HepG2 (cell line): Measurements from ENCODE around the gene PLIN4. TPM values are rescaled to one million over a fixed set of nuclear protein-coding genes. Genes with fewer than 3 reads are reported as not detected.
A peak's percentile ranks its signal among the peaks of the same experiment; 100 is the strongest.

ENCODE experiments used
- ATF7 ChIP-seq, 2 experiments: fragments of 450-650 bp in 1 of 2; sonication (generic) in 1 of 2; formaldehyde crosslinking in 1 of 2; IDR thresholded peaks; 2 replicates each; pipeline versions ENCODE4 v1.4.0 to v1.6.1; 2016 to 2020; ENCODE audit warnings: antibody characterized with exemption in 1 of 2, mild to moderate bottlenecking in 1 of 2, missing genetic modification reagents in 1 of 2
- CEBPG ChIP-seq: IDR thresholded peaks from 2 replicates; pipeline ENCODE4 v1.6.1; 2016
- EEA1 ChIP-seq: sonication (generic); formaldehyde crosslinking; IDR thresholded peaks from 2 replicates; pipeline ENCODE4 v1.5.1; 2020; ENCODE audit warnings: mild to moderate bottlenecking, missing genetic modification reagents, borderline replicate concordance
- ERF ChIP-seq: IDR thresholded peaks from 2 replicates; pipeline ENCODE4 v1.6.1; 2018; ENCODE audit warnings: missing biosample characterization, missing genetic modification reagents
- GTF2F1 ChIP-seq: fragments of 150-350 bp; IDR thresholded peaks from 2 replicates; pipeline ENCODE4 v1.6.1; 2014; ENCODE audit warnings: low read length
- GZF1 ChIP-seq: sonication (generic); formaldehyde crosslinking; IDR thresholded peaks from 2 replicates; pipeline ENCODE4 v1.5.1; 2020; ENCODE audit warnings: mild to moderate bottlenecking, missing genetic modification reagents
- MXD4 ChIP-seq: IDR thresholded peaks from 2 replicates; pipeline ENCODE4 v1.6.1; 2016; ENCODE audit warnings: mild to moderate bottlenecking, missing biosample characterization, missing genetic modification reagents
- PHF21A ChIP-seq: sonication (generic); formaldehyde crosslinking; IDR thresholded peaks from 2 replicates; pipeline ENCODE4 v1.5.0; 2020; ENCODE audit warnings: mild to moderate bottlenecking, missing genetic modification reagents
- PITX1 ChIP-seq: sonication (generic); formaldehyde crosslinking; IDR thresholded peaks from 2 replicates; pipeline ENCODE4 v1.5.1; 2020; ENCODE audit warnings: mild to moderate bottlenecking, missing genetic modification reagents
- POLR2AphosphoS5 ChIP-seq: IDR thresholded peaks from 2 replicates; pipeline ENCODE4 v1.6.1; 2012; ENCODE audit warnings: low read depth, low read length
- SALL1 ChIP-seq: sonication (generic); formaldehyde crosslinking; IDR thresholded peaks from 2 replicates; pipeline ENCODE4 v1.8.0; 2022; ENCODE audit warnings: mild to moderate bottlenecking, missing genetic modification reagents
- TEAD3 ChIP-seq: optimal IDR thresholded peaks from 2 replicates; pipeline ENCODE3; 2016; ENCODE audit warnings: borderline replicate concordance
- ZFY ChIP-seq: sonication (generic); formaldehyde crosslinking; IDR thresholded peaks from 2 replicates; pipeline ENCODE4 v1.4.0; 2020; ENCODE audit warnings: missing genetic modification reagents
- ZNF292 ChIP-seq: sonication (generic); formaldehyde crosslinking; IDR thresholded peaks from 2 replicates; pipeline ENCODE4 v1.8.1; 2022; ENCODE audit warnings: mild to moderate bottlenecking, low read depth, missing genetic modification reagents, borderline replicate concordance
- ZNF335 ChIP-seq: sonication (generic); formaldehyde crosslinking; IDR thresholded peaks from 2 replicates; pipeline ENCODE4 v1.4.0; 2020; ENCODE audit warnings: missing genetic modification reagents
- ZNF550 ChIP-seq: sonication (generic); formaldehyde crosslinking; IDR thresholded peaks from 2 replicates; pipeline ENCODE4 v1.4.0; 2020; ENCODE audit warnings: mild to moderate bottlenecking, missing genetic modification reagents, borderline replicate concordance
- polyA plus RNA-seq, 8 experiments: library from polyadenylated mRNA; depleted of rRNA in 3 of 8; stranded (reverse) in 7 of 8; unstranded in 1 of 8; fragments of >200 nt; fragmentation: Illumina TruSeq in 4 of 8; extraction: Trizol in 4 of 8; gene quantifications; 2 replicates each; pipeline versions ENCODE4 v1.2.1 to v1.2.3, GENCODE V29; 2011 to 2016; ENCODE audit warnings: low read depth in 4 of 8, missing spikeins in 1 of 8, mixed read lengths in 1 of 8; ENCODE audit not compliant: insufficient read depth in 1 of 8
- total RNA-seq, 5 experiments: library from RNA; depleted of rRNA; stranded (reverse); fragments of >200 nt; fragmentation: Illumina TruSeq; extraction: Trizol; gene quantifications; 2 replicates each; pipeline ENCODE4 v1.2.3, GENCODE V29; 2016; ENCODE audit warnings: low read depth in 1 of 5
- TF ChIP-seq, protein P1 (sequence below), 2 experiments: sonication (generic) in 1 of 2; formaldehyde crosslinking in 1 of 2; IDR thresholded peaks; 2 replicates each; pipeline versions ENCODE4 v1.5.1 to v1.6.1; 2011 to 2020; ENCODE audit warnings: borderline replicate concordance in 1 of 2, low read depth in 1 of 2, low read length in 1 of 2, mild to moderate bottlenecking in 1 of 2, missing genetic modification reagents in 1 of 2, moderate library complexity in 1 of 2
- TF ChIP-seq, protein P2 (sequence below): sonication (generic); formaldehyde crosslinking; IDR thresholded peaks from 2 replicates; pipeline ENCODE4 v1.5.1; 2020; ENCODE audit warnings: mild to moderate bottlenecking, missing genetic modification reagents, moderate library complexity
- TF ChIP-seq, protein P3 (sequence below): sonication (generic); formaldehyde crosslinking; conservative IDR thresholded peaks from 2 replicates; pipeline ENCODE4 v1.4.0; 2020; ENCODE audit warnings: missing genetic modification reagents
- TF ChIP-seq, protein P4 (sequence below): sonication (generic); IDR thresholded peaks from 2 replicates; pipeline ENCODE4 v1.6.1; 2016; ENCODE audit warnings: low read depth, borderline replicate concordance

Gene PLIN4
- total and polyA plus RNA-seq, 2 of the 13 experiments (the other 11 are each of a cell fraction or from before 2014, with no cell fraction given): 1.1 to 1.3 TPM

DNA sequence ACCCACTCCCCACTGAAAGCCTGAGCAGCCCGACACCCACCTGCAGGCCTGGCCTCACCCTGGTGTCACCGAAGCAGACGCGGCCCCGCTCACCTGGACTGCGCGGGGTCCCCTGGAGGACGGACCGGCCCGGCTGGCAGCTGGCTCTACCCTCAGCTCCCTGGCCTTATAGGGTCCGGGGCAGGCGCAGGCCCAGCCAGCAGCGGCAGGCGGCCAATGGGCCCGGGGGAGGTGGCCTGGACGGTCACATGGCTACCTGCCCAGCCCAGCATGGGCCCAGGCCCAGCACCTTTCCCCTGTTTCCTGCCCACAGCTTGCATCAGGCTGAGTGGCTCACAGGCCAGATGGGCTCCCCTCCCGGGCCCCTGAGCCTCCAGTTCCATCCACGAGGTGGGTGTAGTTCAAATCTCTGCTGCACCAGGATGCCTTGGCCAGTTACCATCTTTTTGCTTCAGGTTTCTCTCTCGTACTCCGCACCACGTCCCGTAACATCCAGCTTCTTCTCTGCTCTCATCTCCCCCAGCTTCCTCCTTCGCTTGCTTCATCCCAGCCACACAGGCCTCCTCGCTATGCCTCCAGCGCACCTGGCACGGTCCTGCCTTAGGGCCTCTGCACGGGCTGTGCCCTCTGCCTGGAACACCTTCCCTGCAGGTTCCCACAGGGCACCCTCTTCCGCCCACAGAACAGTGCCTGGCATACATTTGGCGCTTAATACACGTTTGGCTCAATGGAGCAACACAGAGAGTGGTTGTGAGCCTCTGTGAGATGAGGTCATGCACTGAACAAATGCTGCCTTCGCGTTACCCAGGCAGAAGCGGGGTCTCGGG, at the start of gene PLIN4 (continued):
- TF ChIP-seq ERF (CRISPR knock-in tag) (peak; percentile 80), POLR2AphosphoS5 (peak; percentile 41; the same call in 1 of the 2 replicates), ZNF550 (peak; percentile 57; the same call in 1 of the 2 replicates), GZF1 (CRISPR knock-in tag) (0 out of 2 replicates have a peak, but pooled peaks have one; percentile 38), ATF7 (IDR thresholded peaks at IDR 0.05) (no peak), ATF7 (CRISPR knock-in tag; IDR thresholded peaks at IDR 0.05) (no peak), PHF21A (CRISPR knock-in tag) (peak; percentile 37; the same call in 1 of the 2 replicates), MXD4 (peak; percentile 48; the same call in 1 of the 2 replicates), TEAD3 (peak; percentile 10), SALL1 (CRISPR knock-in tag) (peak; percentile 54; the same call in 1 of the 2 replicates), PITX1 (CRISPR knock-in tag) (0 out of 2 replicates have a peak, but pooled peaks have one; percentile 32), ZFY (CRISPR knock-in tag) (peak; percentile 81), ZNF292 (CRISPR knock-in tag) (peak; percentile 47; the same call in 1 of the 2 replicates), EEA1 (CRISPR knock-in tag) (0 out of 2 replicates have a peak, but pooled peaks have one; percentile 36), ZNF335 (no peak), GTF2F1 (no peak), CEBPG (CRISPR knock-in tag) (peak; percentile 66)
- TF ChIP-seq, protein P1, sequence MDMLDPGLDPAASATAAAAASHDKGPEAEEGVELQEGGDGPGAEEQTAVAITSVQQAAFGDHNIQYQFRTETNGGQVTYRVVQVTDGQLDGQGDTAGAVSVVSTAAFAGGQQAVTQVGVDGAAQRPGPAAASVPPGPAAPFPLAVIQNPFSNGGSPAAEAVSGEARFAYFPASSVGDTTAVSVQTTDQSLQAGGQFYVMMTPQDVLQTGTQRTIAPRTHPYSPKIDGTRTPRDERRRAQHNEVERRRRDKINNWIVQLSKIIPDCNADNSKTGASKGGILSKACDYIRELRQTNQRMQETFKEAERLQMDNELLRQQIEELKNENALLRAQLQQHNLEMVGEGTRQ (IDR thresholded peaks at IDR 0.05; ENCODE audit: low read depth, low read length): peak; percentile 61
- TF ChIP-seq, protein P1 (CRISPR knock-in tag; IDR thresholded peaks at IDR 0.05; ENCODE audit: borderline replicate concordance): peak; percentile 66; the same call in 1 of the 2 replicates
- TF ChIP-seq, protein P2, sequence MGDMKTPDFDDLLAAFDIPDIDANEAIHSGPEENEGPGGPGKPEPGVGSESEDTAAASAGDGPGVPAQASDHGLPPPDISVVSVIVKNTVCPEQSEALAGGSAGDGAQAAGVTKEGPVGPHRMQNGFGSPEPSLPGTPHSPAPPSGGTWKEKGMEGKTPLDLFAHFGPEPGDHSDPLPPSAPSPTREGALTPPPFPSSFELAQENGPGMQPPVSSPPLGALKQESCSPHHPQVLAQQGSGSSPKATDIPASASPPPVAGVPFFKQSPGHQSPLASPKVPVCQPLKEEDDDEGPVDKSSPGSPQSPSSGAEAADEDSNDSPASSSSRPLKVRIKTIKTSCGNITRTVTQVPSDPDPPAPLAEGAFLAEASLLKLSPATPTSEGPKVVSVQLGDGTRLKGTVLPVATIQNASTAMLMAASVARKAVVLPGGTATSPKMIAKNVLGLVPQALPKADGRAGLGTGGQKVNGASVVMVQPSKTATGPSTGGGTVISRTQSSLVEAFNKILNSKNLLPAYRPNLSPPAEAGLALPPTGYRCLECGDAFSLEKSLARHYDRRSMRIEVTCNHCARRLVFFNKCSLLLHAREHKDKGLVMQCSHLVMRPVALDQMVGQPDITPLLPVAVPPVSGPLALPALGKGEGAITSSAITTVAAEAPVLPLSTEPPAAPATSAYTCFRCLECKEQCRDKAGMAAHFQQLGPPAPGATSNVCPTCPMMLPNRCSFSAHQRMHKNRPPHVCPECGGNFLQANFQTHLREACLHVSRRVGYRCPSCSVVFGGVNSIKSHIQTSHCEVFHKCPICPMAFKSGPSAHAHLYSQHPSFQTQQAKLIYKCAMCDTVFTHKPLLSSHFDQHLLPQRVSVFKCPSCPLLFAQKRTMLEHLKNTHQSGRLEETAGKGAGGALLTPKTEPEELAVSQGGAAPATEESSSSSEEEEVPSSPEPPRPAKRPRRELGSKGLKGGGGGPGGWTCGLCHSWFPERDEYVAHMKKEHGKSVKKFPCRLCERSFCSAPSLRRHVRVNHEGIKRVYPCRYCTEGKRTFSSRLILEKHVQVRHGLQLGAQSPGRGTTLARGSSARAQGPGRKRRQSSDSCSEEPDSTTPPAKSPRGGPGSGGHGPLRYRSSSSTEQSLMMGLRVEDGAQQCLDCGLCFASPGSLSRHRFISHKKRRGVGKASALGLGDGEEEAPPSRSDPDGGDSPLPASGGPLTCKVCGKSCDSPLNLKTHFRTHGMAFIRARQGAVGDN (CRISPR knock-in tag): peak; percentile 97
- TF ChIP-seq, protein P3, sequence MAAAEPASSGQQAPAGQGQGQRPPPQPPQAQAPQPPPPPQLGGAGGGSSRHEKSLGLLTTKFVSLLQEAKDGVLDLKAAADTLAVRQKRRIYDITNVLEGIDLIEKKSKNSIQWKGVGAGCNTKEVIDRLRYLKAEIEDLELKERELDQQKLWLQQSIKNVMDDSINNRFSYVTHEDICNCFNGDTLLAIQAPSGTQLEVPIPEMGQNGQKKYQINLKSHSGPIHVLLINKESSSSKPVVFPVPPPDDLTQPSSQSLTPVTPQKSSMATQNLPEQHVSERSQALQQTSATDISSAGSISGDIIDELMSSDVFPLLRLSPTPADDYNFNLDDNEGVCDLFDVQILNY: no peak
- TF ChIP-seq, protein P4, sequence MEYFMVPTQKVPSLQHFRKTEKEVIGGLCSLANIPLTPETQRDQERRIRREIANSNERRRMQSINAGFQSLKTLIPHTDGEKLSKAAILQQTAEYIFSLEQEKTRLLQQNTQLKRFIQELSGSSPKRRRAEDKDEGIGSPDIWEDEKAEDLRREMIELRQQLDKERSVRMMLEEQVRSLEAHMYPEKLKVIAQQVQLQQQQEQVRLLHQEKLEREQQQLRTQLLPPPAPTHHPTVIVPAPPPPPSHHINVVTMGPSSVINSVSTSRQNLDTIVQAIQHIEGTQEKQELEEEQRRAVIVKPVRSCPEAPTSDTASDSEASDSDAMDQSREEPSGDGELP: peak; percentile 26; the same call in 1 of the 2 replicates
